ENCODE data around the gene FAM50A. TPM values are rescaled to one million over a fixed set of nuclear protein-coding genes. Genes with fewer than 3 reads are reported as not detected.

The FAM50A gene
- total RNA-seq, 1 experiment from 2014 or later: 57.4 TPM

DNA sequence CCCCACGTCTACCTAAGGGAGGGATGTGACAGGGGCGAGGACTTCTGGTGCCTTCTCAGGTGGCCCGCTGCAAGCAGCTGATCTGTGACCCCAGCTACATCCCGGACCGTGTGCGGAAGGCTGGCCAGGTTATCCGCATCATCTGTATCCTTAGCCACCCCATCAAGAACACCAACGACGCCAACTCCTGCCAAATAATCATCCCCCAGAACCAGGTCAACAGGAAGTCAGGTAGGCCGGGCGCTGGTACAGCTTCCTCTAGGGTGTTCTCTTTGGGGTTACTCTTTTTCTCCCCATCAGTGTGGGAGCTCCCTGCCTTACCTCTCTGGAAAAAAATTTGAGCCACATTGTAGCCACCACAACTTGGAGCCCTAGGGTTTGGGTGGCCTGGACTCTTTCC is 2.4 kb upstream of the FAM50A start:
- Histone ChIP-seq H2AK5ac (ENCODE audit: insufficient read length, low read length) (no peak overlapping the region), H4K91ac (ENCODE audit: insufficient read length, low read depth, low read length) (no peak overlapping the region), H2BK15ac (ENCODE audit: low read depth, low read length) (no peak overlapping the region), H4K8ac (replicated peaks; ENCODE audit: insufficient read length, low read depth, low read length) (no peak overlapping the region), H2BK5ac (ENCODE audit: insufficient read length, low read length) (no peak overlapping the region), H3K4ac (ENCODE audit: low read depth, low read length) (no peak overlapping the region), H3K9me3 (ENCODE audit: control insufficient read depth, low read depth, low read length) (peaks cover 28% of the 10 kb centered on the region), H3K23ac (ENCODE audit: insufficient read length, low read depth, low read length) (no peak overlapping the region), H4K5ac (ENCODE audit: insufficient read length, low read depth, low read length) (no peak overlapping the region), H3K14ac (ENCODE audit: insufficient read depth, low read length) (no peak overlapping the region), H3K18ac (ENCODE audit: insufficient read length, low read depth, low read length) (no peak overlapping the region), H3K27me3 (ENCODE audit: insufficient read depth, low read length) (no peaks in the 10 kb centered on the region), H3K27ac (ENCODE audit: insufficient read length, low read depth, low read length) (no peak overlapping the region), H3K4me1 (ENCODE audit: insufficient read depth, low read length) (no peaks in the 10 kb centered on the region), H3K23me2 (ENCODE audit: insufficient read length, low read depth, low read length, poor library complexity, severe bottlenecking) (peaks cover 10% of the 10 kb centered on the region), H3K56ac (ENCODE audit: insufficient read length, low read depth, low read length) (no peak overlapping the region), H2AFZ (ENCODE audit: low read length) (no peak overlapping the region), H2BK20ac (ENCODE audit: low read depth, low read length, poor library complexity, severe bottlenecking) (no peak overlapping the region), H3T11ph (ENCODE audit: low read length) (no peak overlapping the region), H4K20me1 (ENCODE audit: control insufficient read depth, insufficient read depth, insufficient read length) (no peaks in the 10 kb centered on the region), H3K4me2 (ENCODE audit: insufficient read depth, insufficient read length, low read length) (no peak overlapping the region), H3K79me2 (ENCODE audit: insufficient read depth, low read length) (peaks cover 2% of the 10 kb centered on the region; the same call in 1 of the 2 replicates), H3K79me1 (ENCODE audit: insufficient read depth, low read depth, low read length, poor library complexity, severe bottlenecking) (no peaks in the 10 kb centered on the region), H3K9ac (ENCODE audit: extremely low read depth, insufficient read length, low read length) (no peak overlapping the region), H2BK12ac (ENCODE audit: insufficient read length, low read depth, low read length) (no peak overlapping the region), H2BK120ac (ENCODE audit: low read depth, low read length, poor library complexity, severe bottlenecking) (no peak overlapping the region)
- peaks cover 8 to 10% of the 10 kb centered on the region in 2 experiments for H3K4me1 Mint-ChIP-seq
- peaks cover 56 to 75% of the 10 kb centered on the region in 2 experiments for H3K9me3 Mint-ChIP-seq
- whole genome bisulfite sequencing (ENCODE audit: extremely low coverage, insufficient read length, low lambda C conversion rate): no CpG with 5 or more reads among the region's 11 CpGs
- no peak overlapping the region for H3K4me3 Mint-ChIP-seq
- no peak overlapping the region for H3K27ac Mint-ChIP-seq
- H3K27me3 Mint-ChIP-seq (ENCODE audit: low read depth): no peaks in the 10 kb centered on the region; the same call in 1 of the 2 replicates
- TF ChIP-seq, protein P1, sequence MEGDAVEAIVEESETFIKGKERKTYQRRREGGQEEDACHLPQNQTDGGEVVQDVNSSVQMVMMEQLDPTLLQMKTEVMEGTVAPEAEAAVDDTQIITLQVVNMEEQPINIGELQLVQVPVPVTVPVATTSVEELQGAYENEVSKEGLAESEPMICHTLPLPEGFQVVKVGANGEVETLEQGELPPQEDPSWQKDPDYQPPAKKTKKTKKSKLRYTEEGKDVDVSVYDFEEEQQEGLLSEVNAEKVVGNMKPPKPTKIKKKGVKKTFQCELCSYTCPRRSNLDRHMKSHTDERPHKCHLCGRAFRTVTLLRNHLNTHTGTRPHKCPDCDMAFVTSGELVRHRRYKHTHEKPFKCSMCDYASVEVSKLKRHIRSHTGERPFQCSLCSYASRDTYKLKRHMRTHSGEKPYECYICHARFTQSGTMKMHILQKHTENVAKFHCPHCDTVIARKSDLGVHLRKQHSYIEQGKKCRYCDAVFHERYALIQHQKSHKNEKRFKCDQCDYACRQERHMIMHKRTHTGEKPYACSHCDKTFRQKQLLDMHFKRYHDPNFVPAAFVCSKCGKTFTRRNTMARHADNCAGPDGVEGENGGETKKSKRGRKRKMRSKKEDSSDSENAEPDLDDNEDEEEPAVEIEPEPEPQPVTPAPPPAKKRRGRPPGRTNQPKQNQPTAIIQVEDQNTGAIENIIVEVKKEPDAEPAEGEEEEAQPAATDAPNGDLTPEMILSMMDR (conservative IDR thresholded peaks at IDR 0.05): no peak
- DNase-seq: no peak
- H3K36me3 Mint-ChIP-seq (ENCODE audit: insufficient read depth in 1 of 3, low read depth in 3 of 3): peaks cover 21 to 60% (median 57%) of the 10 kb centered on the region in 3 experiments; a peak in 6 of 7 replicates
